ENCODE measurements around the gene PRDM15. TPM values are rescaled to one million over a fixed set of nuclear protein-coding genes. Genes with fewer than 3 reads are reported as not detected.

PRDM15 gene
- total RNA-seq, 1 donor: 7.2 TPM

DNA sequence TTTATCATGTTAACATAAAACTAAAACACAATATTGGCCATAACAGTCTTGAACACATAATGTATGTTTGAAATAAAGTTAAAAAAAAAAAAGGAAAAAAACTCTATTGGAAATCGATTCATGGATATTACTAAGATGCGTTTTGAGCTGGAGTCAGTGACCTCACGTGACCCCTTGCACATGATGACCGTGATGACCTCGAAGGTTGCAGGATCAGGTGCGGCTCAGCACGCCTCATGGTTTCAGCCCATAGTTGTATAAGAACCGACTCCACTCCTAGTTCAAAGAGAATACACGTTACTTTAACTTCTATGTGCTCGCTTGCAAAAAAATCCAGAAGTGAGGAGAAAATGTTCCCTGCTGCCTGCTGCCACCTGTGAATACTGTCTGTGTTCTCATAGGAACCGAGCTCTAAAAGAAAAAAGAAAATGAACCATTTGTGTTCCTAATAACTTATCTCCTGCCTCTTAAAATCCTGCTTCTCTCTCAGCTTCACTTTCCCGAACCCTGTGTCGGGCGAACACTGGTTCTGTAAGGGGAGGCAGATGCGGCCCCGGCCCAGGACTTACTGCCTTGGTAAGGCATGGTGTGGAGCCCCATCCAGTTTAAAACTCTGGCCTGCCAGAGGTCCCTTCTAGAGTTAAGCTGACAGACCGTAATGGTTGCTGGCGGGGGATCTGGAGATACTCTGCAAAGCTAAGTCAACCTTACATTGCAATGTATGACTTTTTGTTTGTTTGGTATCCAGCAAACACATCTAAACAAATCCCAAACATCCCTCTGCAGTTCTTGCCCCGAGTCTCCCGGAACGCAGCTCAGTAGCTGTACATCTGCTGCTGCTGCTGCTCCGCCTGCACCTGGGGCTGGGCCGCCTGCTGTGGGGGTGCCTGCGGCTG lies 78.5 kb downstream of the PRDM15 start:
- TF ChIP-seq, protein P1, sequence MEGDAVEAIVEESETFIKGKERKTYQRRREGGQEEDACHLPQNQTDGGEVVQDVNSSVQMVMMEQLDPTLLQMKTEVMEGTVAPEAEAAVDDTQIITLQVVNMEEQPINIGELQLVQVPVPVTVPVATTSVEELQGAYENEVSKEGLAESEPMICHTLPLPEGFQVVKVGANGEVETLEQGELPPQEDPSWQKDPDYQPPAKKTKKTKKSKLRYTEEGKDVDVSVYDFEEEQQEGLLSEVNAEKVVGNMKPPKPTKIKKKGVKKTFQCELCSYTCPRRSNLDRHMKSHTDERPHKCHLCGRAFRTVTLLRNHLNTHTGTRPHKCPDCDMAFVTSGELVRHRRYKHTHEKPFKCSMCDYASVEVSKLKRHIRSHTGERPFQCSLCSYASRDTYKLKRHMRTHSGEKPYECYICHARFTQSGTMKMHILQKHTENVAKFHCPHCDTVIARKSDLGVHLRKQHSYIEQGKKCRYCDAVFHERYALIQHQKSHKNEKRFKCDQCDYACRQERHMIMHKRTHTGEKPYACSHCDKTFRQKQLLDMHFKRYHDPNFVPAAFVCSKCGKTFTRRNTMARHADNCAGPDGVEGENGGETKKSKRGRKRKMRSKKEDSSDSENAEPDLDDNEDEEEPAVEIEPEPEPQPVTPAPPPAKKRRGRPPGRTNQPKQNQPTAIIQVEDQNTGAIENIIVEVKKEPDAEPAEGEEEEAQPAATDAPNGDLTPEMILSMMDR (IDR thresholded peaks at IDR 0.05; ENCODE audit: extremely low read depth, low read depth, low read length): no peak
- no peak overlapping the region for H3K27ac ChIP-seq (ENCODE audit: low read depth, low read length)
- no peaks in the 10 kb centered on the region for H3K9me3 ChIP-seq (ENCODE audit: low read depth, low read length)
- DNase-seq (ENCODE audit: insufficient read length, low spot score, missing footprints): no peak
- H3K4me1 ChIP-seq (ENCODE audit: insufficient read depth, low read length): no peaks in the 10 kb centered on the region
- no peaks in the 10 kb centered on the region for H4K20me1 ChIP-seq (ENCODE audit: insufficient read depth, low read length)
- no peak overlapping the region for H3K4me3 ChIP-seq (ENCODE audit: insufficient read depth, low read length)
- no peaks in the 10 kb centered on the region for H3K79me2 ChIP-seq (ENCODE audit: insufficient read depth, low read length)
- no peak overlapping the region for H3K4me2 ChIP-seq (ENCODE audit: insufficient read depth, low read length)
- H2AFZ ChIP-seq (ENCODE audit: low read length): no peak overlapping the region
- H3K27me3 ChIP-seq (ENCODE audit: insufficient read depth, low read length): no peaks in the 10 kb centered on the region
- H3K36me3 ChIP-seq (ENCODE audit: insufficient read depth, low read length): peaks cover 31% of the 10 kb centered on the region

DNA sequence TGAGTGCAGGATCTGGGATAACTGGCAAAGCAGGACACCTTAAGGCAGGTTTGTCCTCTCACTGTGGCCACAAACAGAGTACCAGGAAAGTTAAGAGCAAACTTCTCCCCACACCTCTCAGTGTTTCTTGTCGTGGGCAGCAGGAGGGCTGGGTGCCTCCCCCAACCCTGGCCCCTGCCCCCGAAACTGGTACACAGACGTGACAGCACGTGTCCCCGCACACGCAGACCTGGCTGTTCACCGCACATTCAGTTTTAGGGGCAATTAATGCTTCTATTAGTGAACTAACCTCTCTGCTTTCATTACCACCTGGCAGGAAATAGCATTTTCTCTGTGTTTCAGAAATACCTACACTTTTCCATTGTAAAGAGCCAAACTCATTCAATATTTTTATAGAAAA lies 79.4 kb downstream of the PRDM15 start:
- no peaks in the 10 kb centered on the region for H3K27me3 ChIP-seq (ENCODE audit: insufficient read depth, low read length)
- H3K9me3 ChIP-seq (ENCODE audit: low read depth, low read length): no peaks in the 10 kb centered on the region
- DNase-seq (ENCODE audit: insufficient read length, low spot score, missing footprints): no peak
- no peaks in the 10 kb centered on the region for H4K20me1 ChIP-seq (ENCODE audit: insufficient read depth, low read length)
- peaks cover 31% of the 10 kb centered on the region for H3K36me3 ChIP-seq (ENCODE audit: insufficient read depth, low read length)
- H3K79me2 ChIP-seq (ENCODE audit: insufficient read depth, low read length): no peaks in the 10 kb centered on the region
- H3K4me2 ChIP-seq (ENCODE audit: insufficient read depth, low read length): no peak overlapping the region
- H3K4me3 ChIP-seq (ENCODE audit: insufficient read depth, low read length): no peak overlapping the region
- TF ChIP-seq, protein P1 (IDR thresholded peaks at IDR 0.05; ENCODE audit: extremely low read depth, low read depth, low read length): no peak
- no peak overlapping the region for H2AFZ ChIP-seq (ENCODE audit: low read length)
- H3K27ac ChIP-seq (ENCODE audit: low read depth, low read length): no peak overlapping the region
- no peaks in the 10 kb centered on the region for H3K4me1 ChIP-seq (ENCODE audit: insufficient read depth, low read length)

DNA sequence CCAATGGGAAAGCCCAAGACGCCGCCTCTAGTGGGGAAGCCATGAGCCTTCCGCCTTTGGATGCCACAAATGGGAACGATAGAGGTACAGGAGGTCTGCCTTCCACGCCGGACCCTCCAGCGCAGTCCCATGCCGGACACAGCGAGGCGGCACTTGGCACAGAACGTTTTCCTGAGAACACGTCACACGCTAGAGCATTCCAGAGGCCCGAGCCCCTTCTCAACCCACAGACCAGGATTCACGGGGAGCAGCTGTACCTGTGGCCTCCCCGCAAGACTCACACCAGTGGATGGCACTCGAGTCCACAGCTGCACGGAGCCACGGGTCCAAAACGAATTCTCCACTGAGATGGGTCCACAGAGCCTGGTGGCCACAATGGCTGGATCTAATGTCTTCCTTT lies 80.8 kb downstream of the PRDM15 start:
- TF ChIP-seq, protein P1 (IDR thresholded peaks at IDR 0.05; ENCODE audit: extremely low read depth, low read depth, low read length): no peak
- H3K79me2 ChIP-seq (ENCODE audit: insufficient read depth, low read length): no peaks in the 10 kb centered on the region
- no peak overlapping the region for H3K4me3 ChIP-seq (ENCODE audit: insufficient read depth, low read length)

DNA sequence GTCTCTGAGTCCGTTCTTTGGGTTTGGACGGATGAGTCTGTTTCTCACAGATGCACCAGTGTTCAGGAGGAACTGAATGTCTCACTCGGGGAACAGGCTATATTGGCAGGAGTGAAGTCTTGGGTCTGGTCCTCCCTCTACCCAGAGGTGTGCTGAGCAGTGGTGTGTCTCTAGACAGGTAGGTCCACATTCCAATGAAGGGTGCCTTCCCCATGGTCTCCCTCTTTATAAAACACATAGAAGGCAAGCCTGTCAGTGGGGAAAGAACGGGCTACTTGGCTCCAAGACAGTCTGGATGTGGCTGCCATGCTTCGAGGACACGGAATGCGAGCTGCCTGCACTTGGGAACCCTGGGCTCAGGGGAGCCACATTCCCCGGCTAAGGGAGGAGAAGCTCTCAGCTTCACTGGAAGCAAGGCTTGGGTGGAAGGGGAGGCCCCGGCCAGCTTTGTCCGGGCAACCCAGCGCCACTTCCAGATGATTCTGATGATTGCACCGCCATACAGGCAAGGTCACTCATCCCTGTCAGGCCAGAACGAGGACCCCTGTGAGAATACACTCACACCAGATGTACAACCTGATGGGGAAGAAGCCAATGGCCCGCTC lies 82.6 kb downstream of the PRDM15 start:
- Histone ChIP-seq H3K27ac (ENCODE audit: low read depth, low read length) (no peak overlapping the region), H3K79me2 (ENCODE audit: insufficient read depth, low read length) (no peaks in the 10 kb centered on the region), H4K20me1 (ENCODE audit: insufficient read depth, low read length) (no peaks in the 10 kb centered on the region), H3K4me1 (ENCODE audit: insufficient read depth, low read length) (no peaks in the 10 kb centered on the region), H3K4me3 (ENCODE audit: insufficient read depth, low read length) (no peak overlapping the region), H3K9me3 (ENCODE audit: low read depth, low read length) (peaks cover 4% of the 10 kb centered on the region), H2AFZ (ENCODE audit: low read length) (no peak overlapping the region), H3K36me3 (ENCODE audit: insufficient read depth, low read length) (peaks cover 28% of the 10 kb centered on the region), H3K4me2 (ENCODE audit: insufficient read depth, low read length) (no peak overlapping the region), H3K27me3 (ENCODE audit: insufficient read depth, low read length) (peaks cover 2% of the 10 kb centered on the region)
- TF ChIP-seq, protein P1 (IDR thresholded peaks at IDR 0.05; ENCODE audit: extremely low read depth, low read depth, low read length): no peak
- DNase-seq (ENCODE audit: insufficient read length, low spot score, missing footprints): no peak

More for the DNA sequence above, 80.8 kb downstream of the PRDM15 start:
- no peak overlapping the region for H3K27ac ChIP-seq (ENCODE audit: low read depth, low read length)
- H4K20me1 ChIP-seq (ENCODE audit: insufficient read depth, low read length): no peaks in the 10 kb centered on the region
- H3K27me3 ChIP-seq (ENCODE audit: insufficient read depth, low read length): no peaks in the 10 kb centered on the region
- no peaks in the 10 kb centered on the region for H3K4me1 ChIP-seq (ENCODE audit: insufficient read depth, low read length)
- H3K4me2 ChIP-seq (ENCODE audit: insufficient read depth, low read length): no peak overlapping the region
- DNase-seq (ENCODE audit: insufficient read length, low spot score, missing footprints): no peak
- H2AFZ ChIP-seq (ENCODE audit: low read length): no peak overlapping the region
- no peaks in the 10 kb centered on the region for H3K9me3 ChIP-seq (ENCODE audit: low read depth, low read length)
- peaks cover 31% of the 10 kb centered on the region for H3K36me3 ChIP-seq (ENCODE audit: insufficient read depth, low read length)
